Transverse colon (tissue), 4 donors: ENCODE measurements around the gene SPATA13.

Experiments
- EP300 ChIP-seq: sonication (generic); formaldehyde crosslinking; IDR thresholded peaks from one replicate; pipeline ENCODE4 v1.6.1; 2017; ENCODE audit warnings: antibody characterized with exemption, low read depth
- POLR2A ChIP-seq: fragments of 450-650 bp; IDR thresholded peaks from one replicate; pipeline ENCODE4 v1.6.1; 2016; ENCODE audit warnings: antibody characterized with exemption, mild to moderate bottlenecking, moderate library complexity
- POLR2AphosphoS5 ChIP-seq, 3 donors: sonication (generic); formaldehyde crosslinking; IDR thresholded peaks; one replicate each; pipeline ENCODE4 v1.6.1; 2016; ENCODE audit warnings: antibody characterized with exemption in 3 of 3
- TF ChIP-seq, protein P1 (sequence below), 5 experiments: fragments of 200-600 bp in 3 of 5; fragments of 450-650 bp in 2 of 5; sonication (generic) in 3 of 5; IDR thresholded peaks; 1 replicate in 2 of 5; 2 replicates in 3 of 5; pipeline ENCODE4 v1.5.1; 2016 to 2017; ENCODE audit warnings: antibody characterized with exemption in 5 of 5, inconsistent platforms in 3 of 5, mild to moderate bottlenecking in 2 of 5, moderate library complexity in 1 of 5

DNA sequence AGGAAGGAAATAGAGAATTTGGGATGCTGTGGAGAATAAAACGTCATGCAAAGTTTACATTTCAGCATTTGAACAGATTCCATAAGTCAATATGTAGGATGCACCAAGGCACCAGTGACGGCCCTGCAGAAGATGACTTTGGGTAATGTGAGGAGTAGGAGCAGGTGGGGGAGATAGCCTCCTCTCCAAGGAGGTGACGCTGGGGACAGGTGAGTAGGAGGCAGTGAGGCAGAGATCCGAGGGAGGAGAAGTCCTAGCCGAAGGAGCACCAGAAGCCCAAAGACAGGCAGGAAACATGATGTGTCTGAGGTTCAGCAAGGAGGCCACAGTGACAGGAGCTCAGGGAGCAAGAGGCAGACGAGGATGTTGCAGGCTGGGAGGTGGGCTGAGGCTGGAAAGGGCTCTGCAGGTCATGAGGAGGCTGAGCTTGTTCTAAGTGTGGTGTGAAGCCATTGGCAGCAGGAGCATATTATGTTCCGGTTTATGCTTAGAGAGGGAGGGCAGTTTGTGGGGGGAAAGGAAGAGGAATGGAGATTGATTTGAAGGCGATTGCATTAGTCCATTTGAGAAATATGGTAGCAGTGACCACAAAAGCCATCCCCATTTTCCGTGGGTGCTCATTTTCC is 93.1 kb downstream of the SPATA13 start:
- TF ChIP-seq, protein P1, sequence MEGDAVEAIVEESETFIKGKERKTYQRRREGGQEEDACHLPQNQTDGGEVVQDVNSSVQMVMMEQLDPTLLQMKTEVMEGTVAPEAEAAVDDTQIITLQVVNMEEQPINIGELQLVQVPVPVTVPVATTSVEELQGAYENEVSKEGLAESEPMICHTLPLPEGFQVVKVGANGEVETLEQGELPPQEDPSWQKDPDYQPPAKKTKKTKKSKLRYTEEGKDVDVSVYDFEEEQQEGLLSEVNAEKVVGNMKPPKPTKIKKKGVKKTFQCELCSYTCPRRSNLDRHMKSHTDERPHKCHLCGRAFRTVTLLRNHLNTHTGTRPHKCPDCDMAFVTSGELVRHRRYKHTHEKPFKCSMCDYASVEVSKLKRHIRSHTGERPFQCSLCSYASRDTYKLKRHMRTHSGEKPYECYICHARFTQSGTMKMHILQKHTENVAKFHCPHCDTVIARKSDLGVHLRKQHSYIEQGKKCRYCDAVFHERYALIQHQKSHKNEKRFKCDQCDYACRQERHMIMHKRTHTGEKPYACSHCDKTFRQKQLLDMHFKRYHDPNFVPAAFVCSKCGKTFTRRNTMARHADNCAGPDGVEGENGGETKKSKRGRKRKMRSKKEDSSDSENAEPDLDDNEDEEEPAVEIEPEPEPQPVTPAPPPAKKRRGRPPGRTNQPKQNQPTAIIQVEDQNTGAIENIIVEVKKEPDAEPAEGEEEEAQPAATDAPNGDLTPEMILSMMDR (IDR thresholded peaks at IDR 0.05): no peak
- no peak for TF ChIP-seq POLR2AphosphoS5 (IDR thresholded peaks at IDR 0.05)
- TF ChIP-seq EP300: no peak
- TF ChIP-seq POLR2A: no peak
